22Rv1 (cell line): ENCODE results near the gene TMCO4.

ENCODE experiments used
- H3K27ac ChIP-seq: fragments of 450-650 bp; 2 replicates; pipeline ENCODE4 v1.5.1; 2017
- ZFX ChIP-seq: fragments of 450-650 bp; IDR thresholded peaks from 2 replicates; pipeline ENCODE4 v1.6.1; 2017; ENCODE audit warnings: antibody characterized with exemption, borderline replicate concordance
- TF ChIP-seq, protein P1 (sequence below): fragments of 450-650 bp; IDR thresholded peaks from 2 replicates; pipeline ENCODE4 v1.5.1; 2017; ENCODE audit warnings: mild to moderate bottlenecking

The TMCO4 gene

DNA sequence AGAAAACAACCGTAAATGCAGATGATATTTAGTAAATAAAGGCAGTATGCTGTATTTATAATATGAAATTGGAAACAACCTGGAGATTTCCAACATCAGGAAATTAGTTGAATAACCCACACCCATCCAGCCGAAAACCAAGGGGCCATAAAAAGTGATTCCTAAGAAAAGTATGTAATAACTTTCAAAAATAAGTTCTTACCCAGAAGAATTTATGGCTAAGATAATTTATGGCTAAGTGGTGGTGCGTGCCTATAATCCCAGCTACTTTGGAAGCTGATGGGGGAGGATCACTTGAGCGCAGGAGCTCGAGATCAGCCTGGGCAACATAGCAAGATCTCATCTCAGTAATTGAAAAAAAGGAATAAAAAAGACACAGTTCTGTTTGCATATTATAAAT is 43.2 kb downstream of the TMCO4 start:
- no peak overlapping the region for H3K27ac ChIP-seq
- TF ChIP-seq ZFX = no peak
- TF ChIP-seq, protein P1, sequence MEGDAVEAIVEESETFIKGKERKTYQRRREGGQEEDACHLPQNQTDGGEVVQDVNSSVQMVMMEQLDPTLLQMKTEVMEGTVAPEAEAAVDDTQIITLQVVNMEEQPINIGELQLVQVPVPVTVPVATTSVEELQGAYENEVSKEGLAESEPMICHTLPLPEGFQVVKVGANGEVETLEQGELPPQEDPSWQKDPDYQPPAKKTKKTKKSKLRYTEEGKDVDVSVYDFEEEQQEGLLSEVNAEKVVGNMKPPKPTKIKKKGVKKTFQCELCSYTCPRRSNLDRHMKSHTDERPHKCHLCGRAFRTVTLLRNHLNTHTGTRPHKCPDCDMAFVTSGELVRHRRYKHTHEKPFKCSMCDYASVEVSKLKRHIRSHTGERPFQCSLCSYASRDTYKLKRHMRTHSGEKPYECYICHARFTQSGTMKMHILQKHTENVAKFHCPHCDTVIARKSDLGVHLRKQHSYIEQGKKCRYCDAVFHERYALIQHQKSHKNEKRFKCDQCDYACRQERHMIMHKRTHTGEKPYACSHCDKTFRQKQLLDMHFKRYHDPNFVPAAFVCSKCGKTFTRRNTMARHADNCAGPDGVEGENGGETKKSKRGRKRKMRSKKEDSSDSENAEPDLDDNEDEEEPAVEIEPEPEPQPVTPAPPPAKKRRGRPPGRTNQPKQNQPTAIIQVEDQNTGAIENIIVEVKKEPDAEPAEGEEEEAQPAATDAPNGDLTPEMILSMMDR = no peak

DNA sequence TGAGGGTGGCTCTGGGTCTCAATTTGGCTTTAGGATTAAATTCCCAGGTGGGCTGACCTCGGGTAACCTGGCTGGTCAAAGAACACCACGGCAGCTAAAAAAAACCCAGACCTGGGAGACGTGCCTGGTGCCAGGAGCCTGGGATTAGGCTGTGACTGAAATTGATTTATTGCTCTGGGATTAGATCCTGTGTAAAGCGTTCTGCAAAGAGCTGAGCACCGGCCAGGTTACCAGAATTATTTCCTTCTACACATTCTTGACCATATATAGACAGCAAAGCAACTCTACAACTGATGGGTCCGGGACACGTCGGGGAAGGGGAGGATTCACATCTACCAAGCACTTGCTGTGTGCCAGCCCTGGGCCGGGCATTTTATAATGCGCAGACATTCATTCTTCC is 45.2 kb downstream of the TMCO4 start:
- TF ChIP-seq, protein P1 = no peak
- TF ChIP-seq ZFX = no peak
- H3K27ac ChIP-seq = no peak overlapping the region

DNA sequence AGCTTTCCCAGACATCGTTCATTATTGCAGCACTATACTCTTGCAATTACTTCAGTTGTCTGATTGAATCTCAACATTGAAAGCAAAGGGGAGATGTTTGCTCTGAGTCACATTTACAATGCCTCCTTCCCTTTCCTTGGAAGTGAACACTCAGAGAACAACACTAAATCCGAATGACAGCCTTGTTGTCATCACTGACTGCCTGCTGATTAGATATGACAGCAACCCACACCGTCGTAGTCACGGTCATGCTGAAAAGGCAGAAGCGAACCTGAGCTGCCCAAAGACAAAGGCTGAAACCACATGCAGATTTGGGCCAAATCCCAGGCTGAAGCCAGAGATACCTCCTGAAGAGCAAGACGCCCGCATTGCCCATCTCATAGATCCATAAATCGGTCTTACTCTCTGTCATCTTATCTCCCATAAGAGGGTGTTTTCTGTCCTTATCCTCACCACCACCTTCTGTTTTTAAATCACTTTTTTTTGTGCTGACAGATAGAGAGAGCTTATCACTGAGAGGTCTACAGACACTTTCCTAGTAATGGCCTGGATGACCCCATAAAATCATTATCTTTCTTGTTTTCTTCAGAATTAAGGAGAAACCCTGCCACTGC is 47.5 kb downstream of the TMCO4 start:
- H3K27ac ChIP-seq = no peak overlapping the region
- TF ChIP-seq ZFX = no peak
- TF ChIP-seq, protein P1 = no peak

DNA sequence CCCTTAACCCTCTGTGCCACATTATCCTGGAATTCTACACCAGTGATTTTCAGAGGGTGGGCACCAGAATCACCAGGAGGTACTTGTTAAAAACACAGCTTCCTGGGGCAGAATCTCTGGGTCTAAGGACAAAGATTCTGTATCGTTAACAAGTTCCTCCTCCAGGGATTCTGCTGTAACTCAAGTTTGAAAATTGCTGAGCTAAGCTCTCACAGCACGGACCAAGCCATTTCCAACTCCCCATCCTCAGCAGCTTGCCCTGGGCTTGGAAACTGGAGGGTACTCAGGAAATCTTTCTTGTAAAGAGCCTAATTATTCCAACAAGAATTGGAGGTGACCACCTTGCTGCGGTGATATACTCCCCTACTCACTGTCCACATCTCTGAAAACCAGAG is 48.8 kb downstream of the TMCO4 start:
- no peak overlapping the region for H3K27ac ChIP-seq
- TF ChIP-seq ZFX = no peak
- TF ChIP-seq, protein P1 = no peak

DNA sequence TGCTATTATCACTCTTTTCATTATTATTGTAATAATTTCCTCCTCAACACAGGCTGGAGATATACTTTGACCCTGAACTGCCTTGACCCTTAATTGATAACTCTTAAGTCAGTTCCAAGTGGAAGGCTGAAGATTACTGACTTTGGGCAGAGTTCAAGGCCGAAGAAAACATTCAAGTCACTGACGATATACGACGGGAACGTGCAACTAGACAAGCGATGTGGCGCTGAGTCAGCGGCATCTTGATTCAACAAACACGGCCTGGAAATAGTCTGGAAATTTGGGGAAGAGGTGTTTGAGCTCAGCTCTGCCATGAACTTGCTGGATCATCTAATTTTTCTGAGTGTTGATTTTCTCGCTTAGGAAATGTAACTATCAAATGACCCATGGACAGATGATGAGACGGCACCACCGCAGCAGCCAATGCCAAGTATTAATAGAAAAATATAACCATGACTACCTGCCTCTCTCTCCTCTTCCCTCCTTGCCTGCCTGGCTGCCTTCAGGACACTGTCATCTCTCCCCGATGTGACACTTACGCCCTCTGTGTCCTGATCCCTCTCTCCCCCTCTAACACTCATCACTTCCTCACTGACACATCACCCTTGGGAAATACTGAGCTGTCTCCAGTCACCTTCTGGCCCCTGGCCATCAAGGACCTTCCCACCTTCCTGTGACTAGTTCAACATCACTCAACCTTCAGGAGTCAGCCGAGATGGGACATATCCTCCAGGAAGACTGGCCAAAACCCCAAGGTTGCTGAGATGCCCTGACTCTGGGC is 49.4 kb downstream of the TMCO4 start:
- no peak overlapping the region for H3K27ac ChIP-seq
- TF ChIP-seq, protein P1 = no peak
- TF ChIP-seq ZFX = no peak

DNA sequence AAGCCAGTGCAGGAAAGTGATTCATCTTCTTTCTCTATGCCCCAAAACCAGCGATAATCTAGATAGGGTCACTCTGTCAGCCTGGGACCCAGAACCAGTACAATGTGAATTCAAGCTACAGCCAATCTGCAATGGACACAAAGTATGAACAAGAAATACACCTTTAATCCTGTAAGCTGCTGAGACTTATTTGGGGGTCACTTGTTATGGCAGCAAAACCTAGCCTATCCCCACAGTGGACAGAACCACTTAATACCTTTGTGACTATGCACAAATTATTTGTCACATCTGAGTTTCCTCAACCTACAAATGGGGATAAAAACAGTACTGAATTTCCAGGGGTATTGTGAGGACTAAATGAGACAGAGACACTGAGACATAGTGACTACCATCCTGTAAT is 50.0 kb downstream of the TMCO4 start:
- no peak for TF ChIP-seq ZFX
- TF ChIP-seq, protein P1 = no peak
- H3K27ac ChIP-seq = no peak overlapping the region

DNA sequence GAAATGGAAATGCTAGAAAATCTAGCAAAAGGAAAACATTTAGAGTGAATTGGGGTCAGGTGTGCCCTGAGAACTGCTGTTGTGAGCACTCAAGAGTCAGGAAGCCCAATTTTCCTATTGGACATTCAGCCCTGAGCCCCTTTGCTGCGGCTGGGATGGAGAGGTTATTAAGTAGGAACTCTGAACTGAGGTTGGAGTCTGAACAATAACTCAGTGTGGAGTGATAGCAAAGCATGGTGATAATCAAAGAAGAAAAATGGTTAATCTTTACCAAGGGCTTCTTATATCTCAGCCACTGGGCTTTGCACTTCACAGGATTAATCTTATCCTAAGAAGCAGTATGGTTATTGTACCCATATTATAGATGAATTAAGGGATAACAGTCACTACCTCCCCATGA is 52.0 kb downstream of the TMCO4 start:
- H3K27ac ChIP-seq = no peak overlapping the region
- TF ChIP-seq, protein P1 = no peak
- TF ChIP-seq ZFX = no peak
